Measurements from ENCODE around the gene ARHGAP45.
"Not testable (repeated sequence)": the region's sequence is repeated elsewhere in the genome, so short reads cannot be mapped to it uniquely, and the experiment has no call there.

Gene ARHGAP45

DNA sequence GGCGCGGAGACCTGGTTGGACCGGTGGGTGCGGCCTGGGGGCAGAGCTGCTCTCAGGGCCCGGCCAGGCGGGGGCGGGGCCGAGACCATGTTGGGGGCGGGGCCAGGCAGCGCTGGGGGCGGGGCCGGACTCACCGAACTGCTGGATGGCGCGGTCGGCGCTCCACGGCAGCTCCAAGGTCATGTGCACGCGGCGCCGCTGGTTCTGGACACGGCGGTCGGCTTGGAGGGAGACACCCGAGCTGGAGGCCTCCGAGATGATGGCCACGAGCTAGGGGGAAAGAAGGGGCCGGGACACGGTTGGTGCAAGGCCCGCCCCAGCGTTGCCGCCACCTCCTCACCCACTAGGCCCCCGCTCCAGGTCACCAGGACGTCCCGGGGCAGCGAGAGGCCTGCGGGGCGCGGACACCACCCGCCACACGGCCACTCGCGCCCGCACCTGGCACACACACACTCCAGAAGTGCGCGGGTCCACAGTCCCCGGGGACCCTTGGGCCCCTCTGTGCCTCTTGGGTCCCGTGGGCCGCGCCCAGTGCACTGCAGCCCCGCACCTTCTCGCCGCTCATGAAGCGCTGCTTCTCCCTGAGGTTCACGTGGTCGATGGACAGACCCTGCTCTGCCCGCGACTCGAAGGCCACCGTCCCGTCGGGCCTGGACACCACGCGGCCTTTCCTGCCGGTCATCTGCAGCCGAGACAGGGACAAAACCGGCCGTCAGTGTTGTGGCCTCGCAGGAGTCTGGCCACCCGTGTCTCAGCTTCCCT lies 45.5 kb downstream of the ARHGAP45 start:
- POLR2A ChIA-PET, result interaction anchor here (0.6 to 1.1 kb wide), 3 partner anchors 79 to 126 kb away, joined by 3 to 5 read pairs (median 3); no protein-coding TSS in a partner anchor
- peaks cover 2 to 74% (median 49%) of the 10 kb centered on the region in 4 experiments for H3K36me3 ChIP-seq (ENCODE audit: control insufficient read depth in 4 of 4, insufficient read depth in 4 of 4, low read length in 3 of 4)
- H3K9me3 ChIP-seq (ENCODE audit: control extremely low read depth in 1 of 5, control insufficient read depth in 4 of 5, insufficient read depth in 2 of 5, low read depth in 1 of 5, low read length in 4 of 5), result no peaks in the 10 kb centered on the region
- peaks cover 0 to 9% (median 6%) of the 10 kb centered on the region in 4 experiments for H3K4me1 ChIP-seq (ENCODE audit: control extremely low read depth in 1 of 4, control insufficient read depth in 4 of 4, insufficient read depth in 4 of 4, low read length in 3 of 4)
- no peak overlapping the region for H3K4me3 ChIP-seq (ENCODE audit: control insufficient read depth in 1 of 7, extremely low read depth in 1 of 7, insufficient read depth in 4 of 7, low read depth in 2 of 7, low read length in 6 of 7)
- CTCF ChIA-PET, result interaction anchor here (0.7 to 4.0 kb wide), 19 partner anchors 9 to 132 kb away, joined by 3 to 33 read pairs (median 6); partner anchors contain the start of gene ATP5F1D
- H3K27me3 ChIP-seq (replicated peaks in 2 of 5; ENCODE audit: control insufficient read depth in 4 of 5, insufficient read depth in 5 of 5, low read length in 4 of 5), result no peaks in the 10 kb centered on the region
- no peak overlapping the region for H3K27ac ChIP-seq (ENCODE audit: insufficient read depth in 1 of 2, low read depth in 1 of 2, low read length in 2 of 2, poor library complexity in 1 of 2, severe bottlenecking in 2 of 2)
- DNase-seq, result no peak
- 94% methylated on average over 58 of the region's 71 CpGs for WGBS (ENCODE audit: insufficient coverage)

DNA sequence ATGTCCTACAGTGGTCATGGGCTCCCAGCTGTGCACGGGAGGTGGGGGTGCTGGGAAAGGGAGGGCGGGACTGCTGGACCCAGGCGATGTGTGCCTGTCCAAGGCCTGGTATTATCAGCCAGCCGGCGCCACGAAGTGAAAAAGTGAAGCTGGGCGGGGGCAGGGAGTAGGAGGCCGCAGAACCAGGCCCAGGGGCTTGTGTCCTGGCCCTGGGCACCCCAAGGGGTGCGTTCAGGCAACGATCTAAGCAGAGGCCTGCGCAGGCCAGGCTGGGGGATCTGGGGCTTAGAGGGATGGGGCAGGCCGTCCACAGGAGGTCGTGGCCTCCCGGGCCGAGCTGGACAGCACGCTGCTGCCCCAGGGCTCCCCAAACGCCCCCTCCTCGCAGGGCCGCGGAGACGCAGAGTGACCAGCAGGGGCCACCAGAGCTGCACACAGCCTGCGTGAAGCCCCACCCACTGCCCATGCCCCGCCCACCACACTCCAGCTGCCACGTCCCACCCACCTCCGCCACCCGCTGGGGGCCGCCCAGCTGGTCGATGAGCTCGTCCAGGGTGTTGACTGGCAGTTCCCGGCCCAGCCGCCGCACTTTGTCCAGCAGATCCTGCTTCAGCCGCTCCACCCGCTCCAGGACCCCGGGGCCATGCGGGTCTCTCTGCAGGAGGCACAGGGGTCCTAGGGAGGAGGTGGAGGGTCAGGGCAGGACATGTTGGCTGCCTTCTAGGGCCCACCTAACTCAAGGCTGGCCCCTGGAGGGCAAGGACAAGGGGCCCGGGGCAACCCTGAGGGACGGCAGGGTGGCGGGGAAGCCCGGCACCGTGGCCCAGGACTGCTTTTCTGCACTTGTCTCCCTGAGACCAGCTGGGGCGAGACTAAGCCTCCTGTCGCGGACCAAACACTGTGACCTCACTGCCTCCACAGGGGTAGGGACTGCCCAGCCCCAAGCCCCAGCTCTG lies 46.3 kb downstream of the ARHGAP45 start:
- peak; percentile 87 to 94 (median 91) for DNase-seq
- ChIA-PET POLR2A (interaction anchor here (0.6 to 1.1 kb wide), 5 partner anchors 46 to 125 kb away, joined by 3 to 5 read pairs (median 3); partner anchors contain the start of gene ARHGAP45), CTCF (interaction anchor here (0.8 to 4.0 kb wide), 23 partner anchors 8 to 131 kb away, joined by 3 to 33 read pairs (median 6); partner anchors contain the start of gene ATP5F1D)
- 53% methylated on average over 24 of the region's 44 CpGs for WGBS (ENCODE audit: insufficient coverage)
- Histone ChIP-seq H3K4me1 (ENCODE audit: control extremely low read depth in 1 of 4, control insufficient read depth in 4 of 4, insufficient read depth in 4 of 4, low read length in 3 of 4) (peaks cover 0 to 9% (median 5%) of the 10 kb centered on the region in 4 experiments), H3K4me3 (ENCODE audit: control insufficient read depth in 1 of 7, extremely low read depth in 1 of 7, insufficient read depth in 4 of 7, low read depth in 2 of 7, low read length in 6 of 7) (no peak overlapping the region), H3K36me3 (ENCODE audit: control insufficient read depth in 4 of 4, insufficient read depth in 4 of 4, low read length in 3 of 4) (peaks cover 2 to 77% (median 51%) of the 10 kb centered on the region in 4 experiments), H3K27me3 (replicated peaks in 2 of 5; ENCODE audit: control insufficient read depth in 4 of 5, insufficient read depth in 5 of 5, low read length in 4 of 5) (no peaks in the 10 kb centered on the region), H3K27ac (ENCODE audit: insufficient read depth in 1 of 2, low read depth in 1 of 2, low read length in 2 of 2, poor library complexity in 1 of 2, severe bottlenecking in 2 of 2) (no peak overlapping the region), H3K9me3 (ENCODE audit: control extremely low read depth in 1 of 5, control insufficient read depth in 4 of 5, insufficient read depth in 2 of 5, low read depth in 1 of 5, low read length in 4 of 5) (no peaks in the 10 kb centered on the region)

DNA sequence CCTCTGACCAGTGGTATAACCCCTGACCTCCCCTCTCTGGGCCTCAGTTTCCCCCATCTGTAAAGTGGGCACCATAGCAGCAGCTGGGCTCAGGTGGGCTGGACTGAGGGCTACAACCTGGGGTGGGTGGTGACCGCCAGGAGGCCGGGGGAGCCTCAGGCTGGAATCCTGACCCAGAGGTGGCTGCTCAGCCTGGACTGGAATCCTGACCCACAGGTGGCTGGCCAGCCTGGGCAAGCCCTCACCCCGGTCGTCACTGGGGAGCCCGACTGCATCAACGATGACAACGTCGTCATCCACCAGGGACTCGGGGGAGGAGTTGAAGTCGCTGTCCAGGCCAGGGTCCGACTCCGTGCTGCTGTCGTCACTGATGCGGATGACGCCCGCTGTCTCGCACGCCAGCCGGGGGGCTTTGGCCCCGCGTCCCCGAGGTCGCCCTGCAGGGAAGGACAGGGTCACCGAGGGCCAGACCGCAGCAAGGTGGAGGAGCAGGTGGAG lies 47.1 kb downstream of the ARHGAP45 start:
- POLR2A ChIA-PET, result interaction anchor here (0.6 to 1.1 kb wide), 3 partner anchors 67 to 100 kb away, joined by 5 read pairs; no protein-coding TSS in a partner anchor
- Histone ChIP-seq H3K27ac (ENCODE audit: insufficient read depth in 1 of 2, low read depth in 1 of 2, low read length in 2 of 2, poor library complexity in 1 of 2, severe bottlenecking in 2 of 2) (no peak overlapping the region), H3K27me3 (replicated peaks in 2 of 5; ENCODE audit: control insufficient read depth in 4 of 5, insufficient read depth in 5 of 5, low read length in 4 of 5) (no peaks in the 10 kb centered on the region), H3K9me3 (ENCODE audit: control extremely low read depth in 1 of 5, control insufficient read depth in 4 of 5, insufficient read depth in 2 of 5, low read depth in 1 of 5, low read length in 4 of 5) (no peaks in the 10 kb centered on the region), H3K36me3 (ENCODE audit: control insufficient read depth in 4 of 4, insufficient read depth in 4 of 4, low read length in 3 of 4) (peaks cover 2 to 78% (median 51%) of the 10 kb centered on the region in 4 experiments), H3K4me3 (ENCODE audit: control insufficient read depth in 1 of 7, extremely low read depth in 1 of 7, insufficient read depth in 4 of 7, low read depth in 2 of 7, low read length in 6 of 7) (no peak overlapping the region), H3K4me1 (ENCODE audit: control extremely low read depth in 1 of 4, control insufficient read depth in 4 of 4, insufficient read depth in 4 of 4, low read length in 3 of 4) (peaks cover 0 to 9% (median 5%) of the 10 kb centered on the region in 4 experiments)
- 98% methylated on average over 25 of the region's 25 CpGs for WGBS (ENCODE audit: insufficient coverage)
- no peak for DNase-seq
- CTCF ChIA-PET, result interaction anchor here (0.8 to 4.0 kb wide), 19 partner anchors 8 to 130 kb away, joined by 3 to 33 read pairs (median 6); partner anchors contain the start of gene ATP5F1D

DNA sequence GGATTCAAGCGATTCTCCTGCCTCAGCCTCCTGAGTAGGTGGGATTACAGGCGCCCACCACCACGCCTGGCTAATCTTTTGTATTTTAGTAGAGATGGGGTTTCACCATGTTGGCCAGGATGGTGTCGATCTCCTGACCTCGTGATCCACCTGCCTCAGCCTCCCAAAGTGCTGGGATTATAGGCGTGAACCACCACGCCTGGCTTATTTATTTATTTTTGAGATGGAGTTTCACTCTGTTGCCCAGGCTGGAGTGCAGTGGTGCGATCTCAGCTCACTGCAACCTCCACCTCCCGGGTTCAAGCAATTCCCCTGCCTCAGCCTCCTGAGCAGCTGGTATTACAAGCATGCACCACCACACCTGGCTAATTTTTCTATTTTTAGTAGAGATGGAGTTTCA lies 47.8 kb downstream of the ARHGAP45 start:
- not testable (repeated sequence) for H3K27ac ChIP-seq (ENCODE audit: insufficient read depth in 1 of 2, low read depth in 1 of 2, low read length in 2 of 2, poor library complexity in 1 of 2, severe bottlenecking in 2 of 2); H3K27me3 ChIP-seq (replicated peaks in 2 of 5; ENCODE audit: control insufficient read depth in 4 of 5, insufficient read depth in 5 of 5, low read length in 4 of 5); H3K4me3 ChIP-seq (ENCODE audit: control insufficient read depth in 1 of 7, extremely low read depth in 1 of 7, insufficient read depth in 4 of 7, low read depth in 2 of 7, low read length in 6 of 7); H3K9me3 ChIP-seq (ENCODE audit: control extremely low read depth in 1 of 5, control insufficient read depth in 4 of 5, insufficient read depth in 2 of 5, low read depth in 1 of 5, low read length in 4 of 5); H3K4me1 ChIP-seq (ENCODE audit: control extremely low read depth in 1 of 4, control insufficient read depth in 4 of 4, insufficient read depth in 4 of 4, low read length in 3 of 4); DNase-seq
- ChIA-PET POLR2A (interaction anchor here (0.6 kb wide), 1 partner anchor 66 kb away, joined by 5 read pairs; no protein-coding TSS in a partner anchor), CTCF (interaction anchor here (2.2 to 4.0 kb wide), 3 partner anchors 16 to 126 kb away, joined by 11 to 22 read pairs (median 13); partner anchors contain the start of gene ATP5F1D)
- WGBS (ENCODE audit: insufficient coverage), result 94% methylated on average over 6 of the region's 9 CpGs
- peaks cover 4 to 79% (median 54%) of the 10 kb centered on the region in 4 experiments for H3K36me3 ChIP-seq (ENCODE audit: control insufficient read depth in 4 of 4, insufficient read depth in 4 of 4, low read length in 3 of 4)

DNA sequence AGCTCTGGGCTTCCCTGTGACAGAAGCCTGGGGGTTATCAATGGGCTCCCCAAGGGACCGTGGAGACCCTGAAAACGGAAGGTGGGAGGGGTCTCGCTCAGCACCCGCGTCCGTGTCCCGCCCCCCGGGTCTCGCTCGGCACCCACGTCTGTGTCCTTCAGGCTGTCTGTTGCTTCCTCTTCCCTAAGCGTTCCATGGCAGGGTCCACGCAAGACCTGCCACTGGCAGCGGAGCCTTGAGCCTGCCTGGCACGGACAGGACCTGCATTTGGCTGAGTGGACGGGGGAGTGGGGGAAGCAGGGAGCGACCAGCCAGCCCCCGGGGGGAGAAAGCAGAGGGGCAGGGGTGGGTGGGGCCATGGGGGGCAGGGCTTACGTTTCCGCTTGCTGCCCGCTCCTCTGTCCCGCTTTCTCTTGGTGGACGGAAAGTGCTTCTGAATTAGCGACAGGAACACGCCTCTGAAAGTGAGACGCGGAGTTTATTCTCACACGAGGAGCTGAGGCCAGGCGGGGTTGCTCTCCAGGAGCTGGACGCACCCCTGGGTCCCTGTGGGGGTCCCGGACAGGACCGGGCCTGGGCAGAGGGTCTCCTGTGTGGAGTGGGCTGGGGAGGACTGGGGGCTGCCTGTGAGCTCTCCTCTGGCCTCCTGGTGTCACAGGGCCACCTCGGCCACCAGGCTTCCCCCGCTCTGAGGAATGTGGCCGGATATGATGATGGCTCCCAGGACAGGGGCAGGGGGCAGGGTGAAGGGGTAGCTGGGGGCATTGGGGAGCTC lies 48.9 kb downstream of the ARHGAP45 start:
- ChIA-PET POLR2A (no interaction called here), CTCF (interaction anchor here (1.2 kb wide), 1 partner anchor 102 kb away, joined by 3 read pairs; no protein-coding TSS in a partner anchor)
- Histone ChIP-seq H3K27ac (ENCODE audit: insufficient read depth in 1 of 2, low read depth in 1 of 2, low read length in 2 of 2, poor library complexity in 1 of 2, severe bottlenecking in 2 of 2) (no peak overlapping the region), H3K4me1 (ENCODE audit: control extremely low read depth in 1 of 4, control insufficient read depth in 4 of 4, insufficient read depth in 4 of 4, low read length in 3 of 4) (peaks cover 0 to 9% (median 5%) of the 10 kb centered on the region in 4 experiments), H3K4me3 (ENCODE audit: control insufficient read depth in 1 of 7, extremely low read depth in 1 of 7, insufficient read depth in 4 of 7, low read depth in 2 of 7, low read length in 6 of 7) (no peak overlapping the region), H3K9me3 (ENCODE audit: control extremely low read depth in 1 of 5, control insufficient read depth in 4 of 5, insufficient read depth in 2 of 5, low read depth in 1 of 5, low read length in 4 of 5) (no peaks in the 10 kb centered on the region), H3K36me3 (ENCODE audit: control insufficient read depth in 4 of 4, insufficient read depth in 4 of 4, low read length in 3 of 4) (peaks cover 4 to 77% (median 54%) of the 10 kb centered on the region in 4 experiments), H3K27me3 (replicated peaks in 2 of 5; ENCODE audit: control insufficient read depth in 4 of 5, insufficient read depth in 5 of 5, low read length in 4 of 5) (no peaks in the 10 kb centered on the region)
- WGBS (ENCODE audit: insufficient coverage), result 93% methylated on average over 28 of the region's 35 CpGs
- no peak for DNase-seq
